GM18861 (cell line): Measurements from ENCODE around the gene ADAM23.

Source experiments
- ATAC-seq: cut with Tn5 transposase; IDR thresholded peaks from one replicate; pipeline ENCODE4 v1.9.1; 2021; ENCODE audit not compliant: unreplicated experiment

ADAM23 gene

GRCh38 chr2:206488053-206488452 lies 44.7 kb downstream of the ADAM23 start:
- ATAC-seq: no peak

DNA sequence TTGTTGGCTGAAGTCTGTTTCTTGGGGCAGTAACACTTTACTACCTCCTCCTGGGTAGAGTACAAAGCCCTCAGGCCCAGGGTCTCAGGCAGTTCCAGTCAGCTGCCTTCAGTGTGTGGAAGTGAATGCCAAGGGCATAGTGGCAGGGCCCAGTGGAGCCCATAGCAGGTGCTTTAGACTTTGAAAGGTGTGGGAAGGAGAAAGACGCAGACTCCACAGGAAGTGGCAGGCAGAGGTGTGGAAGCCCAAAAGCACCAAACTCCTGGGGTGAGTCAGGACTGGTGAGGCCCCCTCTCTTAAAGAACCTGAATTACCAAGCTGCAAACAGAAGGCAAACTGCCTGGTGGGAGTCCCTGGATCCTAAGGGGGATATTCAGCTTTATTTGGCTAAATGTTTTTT lies 45.3 kb downstream of the ADAM23 start:
- ATAC-seq: no peak

DNA sequence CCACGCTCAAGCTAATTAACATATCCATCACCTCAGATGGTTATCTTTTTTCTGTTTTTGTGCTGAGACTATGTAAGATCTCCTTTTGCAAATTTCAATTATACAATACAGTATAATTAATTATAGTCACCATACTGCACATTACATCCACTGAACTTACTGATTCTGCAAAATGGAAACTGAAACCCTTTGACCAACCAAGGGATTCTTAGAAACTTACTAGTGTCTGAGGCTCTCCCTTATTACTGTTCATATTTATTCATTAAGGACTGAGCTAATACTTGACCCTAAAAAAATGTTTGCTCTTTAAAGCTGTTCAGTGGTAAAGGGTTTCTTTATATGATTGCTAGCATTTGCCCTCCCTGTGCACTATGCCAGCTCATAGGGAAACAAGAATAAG lies 50.7 kb downstream of the ADAM23 start:
- ATAC-seq: no peak

DNA sequence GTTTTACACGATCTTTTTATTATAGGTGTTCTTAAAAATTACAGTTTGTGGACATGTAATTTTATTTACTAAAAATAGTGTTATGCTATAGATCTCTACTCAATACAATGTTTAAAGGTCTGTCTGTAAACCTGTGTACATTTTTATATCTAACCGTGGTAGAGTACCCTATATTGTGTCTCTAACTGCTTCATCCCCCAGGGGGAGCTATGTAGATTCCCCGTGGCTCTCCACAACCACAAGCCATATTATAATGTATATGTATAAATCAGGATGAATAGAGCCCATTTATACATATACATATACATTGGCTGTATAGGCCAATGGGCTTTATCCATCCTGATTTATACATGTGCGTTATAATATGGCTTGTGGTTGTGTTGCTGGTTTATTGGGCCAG lies 59.4 kb downstream of the ADAM23 start:
- no peak for ATAC-seq

DNA sequence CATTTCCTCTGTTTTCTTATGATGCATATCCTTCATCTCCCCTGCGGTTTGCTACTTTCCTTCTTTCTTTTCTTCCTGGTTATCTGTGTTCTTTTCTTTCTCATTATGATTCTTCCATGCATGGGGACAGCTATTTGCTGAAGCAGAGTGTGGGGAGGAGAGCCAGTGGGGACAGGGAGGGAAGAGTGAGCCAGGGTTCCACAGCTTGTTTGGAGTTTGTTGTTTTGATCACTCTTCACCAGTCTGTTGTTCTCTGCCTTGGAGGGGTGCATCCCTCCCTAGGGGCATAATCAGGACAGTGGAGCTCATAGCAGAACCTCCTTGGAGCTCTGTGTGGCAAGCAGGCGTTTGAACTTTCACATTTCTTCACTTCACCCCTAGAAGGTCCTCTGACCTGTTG lies 68.0 kb downstream of the ADAM23 start:
- no peak for ATAC-seq

- no peak for ATAC-seq
Observed at GRCh38 chr2:206512999-206513398, 69.7 kb downstream of the ADAM23 start.

DNA sequence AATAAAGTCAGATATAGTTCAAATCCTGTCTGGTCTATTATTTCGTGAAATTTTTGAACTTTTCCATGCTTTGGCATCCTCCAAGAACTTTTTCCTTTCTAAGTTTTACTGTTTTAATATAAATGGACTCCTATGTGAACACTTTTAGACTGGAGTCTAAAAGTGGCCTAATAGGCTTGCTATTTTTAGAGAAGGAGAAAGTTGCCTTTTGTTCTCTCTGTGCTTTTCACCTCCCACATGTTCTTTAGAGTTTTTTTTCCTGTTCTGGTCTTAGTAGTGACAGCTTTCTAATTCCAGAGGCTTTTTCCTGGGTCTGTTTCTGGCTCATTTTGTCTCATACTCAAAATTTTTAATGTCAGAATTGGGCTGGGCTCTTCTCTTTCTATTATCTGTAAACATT lies 72.2 kb downstream of the ADAM23 start:
- ATAC-seq: no peak

GRCh38 chr2:206518997-206519396 lies 75.7 kb downstream of the ADAM23 start:
- no peak for ATAC-seq

DNA sequence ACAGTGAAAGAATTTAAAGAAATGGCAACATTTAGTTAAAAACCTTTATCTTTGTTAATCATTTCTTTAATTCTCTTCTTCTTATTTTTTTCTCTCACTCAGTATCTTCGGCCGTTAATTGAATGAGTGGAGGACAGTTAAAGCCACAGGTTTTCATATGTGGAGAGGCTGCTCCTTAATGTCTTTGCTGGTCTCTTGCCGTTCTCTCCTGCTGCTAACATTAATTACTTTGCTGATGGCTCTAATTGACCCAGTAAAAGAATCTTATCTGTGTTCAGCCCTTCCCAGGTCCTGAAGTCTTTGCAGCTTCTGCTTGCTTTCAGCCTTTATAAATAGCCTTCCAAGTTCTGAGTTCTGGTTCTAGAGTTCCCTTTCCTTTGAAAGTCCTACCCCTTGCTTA lies 77.1 kb downstream of the ADAM23 start:
- no peak for ATAC-seq

- ATAC-seq: no peak
Observed at GRCh38 chr2:206521115-206521514, 77.8 kb downstream of the ADAM23 start.

DNA sequence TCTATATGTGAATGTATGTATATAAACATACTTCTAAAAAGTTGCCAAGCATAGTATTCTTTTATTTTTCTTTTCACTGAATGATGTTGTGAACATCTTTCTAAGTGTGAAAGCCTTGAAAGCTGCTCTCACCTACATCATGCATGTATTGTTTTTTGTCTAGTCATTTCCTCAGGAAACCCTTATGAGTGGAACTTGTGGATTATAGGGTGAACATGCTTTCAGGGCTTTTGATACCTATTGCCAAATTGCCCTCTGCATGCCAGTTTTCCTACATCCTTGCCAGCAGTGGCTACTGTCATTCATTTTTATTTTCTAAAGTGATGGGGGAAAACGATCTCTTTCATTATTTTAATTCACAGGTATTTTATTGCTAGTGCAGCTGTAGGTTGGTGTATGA lies 78.3 kb downstream of the ADAM23 start:
- no peak for ATAC-seq

- no peak for ATAC-seq
Observed at GRCh38 chr2:206526416-206526815, 83.1 kb downstream of the ADAM23 start.

DNA sequence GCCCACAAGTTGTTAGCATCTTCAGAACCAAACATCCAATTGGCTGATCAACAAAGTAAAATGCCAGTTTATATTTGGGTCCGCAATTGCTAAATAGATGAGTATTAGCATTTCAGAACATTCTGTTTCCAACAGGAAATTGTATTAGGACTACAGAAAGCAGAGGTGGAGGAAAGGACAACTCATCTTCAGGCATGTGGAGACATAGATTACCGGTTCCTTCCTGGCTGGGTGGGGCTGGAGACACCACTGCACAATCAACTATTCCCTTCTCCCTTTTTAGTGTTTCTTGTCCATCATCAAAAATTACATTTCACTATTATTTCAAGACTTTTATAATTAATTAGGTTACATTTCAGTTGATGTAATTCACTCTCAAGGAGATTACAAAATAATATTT lies 83.8 kb downstream of the ADAM23 start:
- no peak for ATAC-seq

GRCh38 chr2:206530727-206531126 lies 87.4 kb downstream of the ADAM23 start:
- no peak for ATAC-seq

GRCh38 chr2:206531996-206532543 lies 88.7 kb downstream of the ADAM23 start:
- ATAC-seq: no peak

GRCh38 chr2:206533977-206534376 lies 90.6 kb downstream of the ADAM23 start:
- no peak for ATAC-seq

- no peak for ATAC-seq
Observed at GRCh38 chr2:206535260-206535986, 92.1 kb downstream of the ADAM23 start.

GRCh38 chr2:206540757-206541156 lies 97.4 kb downstream of the ADAM23 start:
- no peak for ATAC-seq

DNA sequence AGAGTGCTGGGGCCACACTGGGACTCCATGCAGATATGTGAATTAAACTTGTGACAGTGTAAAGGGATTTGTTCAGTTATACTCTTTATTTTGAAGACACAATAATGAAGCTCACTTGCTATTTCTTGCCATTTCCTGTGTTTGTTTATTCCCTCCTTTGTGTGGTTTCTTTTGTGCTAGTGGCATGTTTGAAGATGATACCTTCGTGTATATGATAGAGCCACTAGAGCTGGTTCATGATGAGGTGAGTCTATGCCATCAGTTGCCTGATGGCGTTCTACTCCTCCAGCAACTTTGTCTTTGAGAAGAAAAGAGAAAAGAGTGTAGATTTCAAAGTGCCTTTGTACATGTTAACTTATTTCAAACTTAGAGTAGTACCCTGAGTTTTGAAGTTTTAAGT lies 99.7 kb downstream of the ADAM23 start:
- ATAC-seq: no peak

GRCh38 chr2:206548383-206548782 lies 105.1 kb downstream of the ADAM23 start:
- ATAC-seq: no peak

DNA sequence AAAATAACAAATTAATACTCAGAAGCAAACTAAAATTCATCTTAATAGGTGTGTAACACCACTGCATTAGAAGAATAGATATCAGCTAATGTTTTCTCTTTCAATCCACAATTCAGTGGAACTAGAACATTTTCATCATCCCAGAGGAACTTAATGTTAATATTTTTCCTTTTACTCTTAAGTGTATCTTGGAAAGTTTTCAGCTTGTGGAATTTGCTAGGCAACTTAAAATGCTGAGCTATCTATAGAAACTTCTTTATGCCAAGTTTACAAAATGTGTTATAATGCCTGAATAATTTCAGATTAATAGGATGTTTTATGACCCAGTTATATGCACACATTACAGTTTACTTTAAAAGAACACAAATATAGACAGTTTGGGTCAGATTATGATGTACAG lies 112.4 kb downstream of the ADAM23 start:
- no peak for ATAC-seq

GRCh38 chr2:206556357-206556949 lies 113.1 kb downstream of the ADAM23 start:
- ATAC-seq: no peak

DNA sequence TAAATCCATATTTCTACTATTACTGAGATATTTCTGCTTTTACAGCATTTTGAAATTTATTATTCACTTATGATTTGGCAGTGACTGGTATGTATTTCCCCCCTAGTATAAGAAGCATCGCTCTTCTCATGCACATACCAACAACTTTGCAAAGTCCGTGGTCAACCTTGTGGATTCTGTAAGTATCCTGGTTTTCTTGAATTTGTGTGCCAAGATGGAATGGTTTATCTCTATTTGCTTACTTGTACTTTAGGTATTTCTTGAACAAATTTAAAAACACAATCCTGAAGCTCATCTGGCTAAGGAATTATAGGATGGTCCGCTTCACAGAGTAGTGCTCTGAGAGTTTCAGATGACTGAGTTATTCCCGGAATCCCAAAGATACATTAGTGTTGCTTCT lies 114.0 kb downstream of the ADAM23 start:
- no peak for ATAC-seq
